Measurements from ENCODE around the gene BAIAP2. TPM values are rescaled to one million over a fixed set of nuclear protein-coding genes. Genes with fewer than 3 reads are reported as not detected.

Gene BAIAP2
- total and polyA plus RNA-seq, 12 donors = 9.5 to 25.8 (median 15.6) TPM

DNA sequence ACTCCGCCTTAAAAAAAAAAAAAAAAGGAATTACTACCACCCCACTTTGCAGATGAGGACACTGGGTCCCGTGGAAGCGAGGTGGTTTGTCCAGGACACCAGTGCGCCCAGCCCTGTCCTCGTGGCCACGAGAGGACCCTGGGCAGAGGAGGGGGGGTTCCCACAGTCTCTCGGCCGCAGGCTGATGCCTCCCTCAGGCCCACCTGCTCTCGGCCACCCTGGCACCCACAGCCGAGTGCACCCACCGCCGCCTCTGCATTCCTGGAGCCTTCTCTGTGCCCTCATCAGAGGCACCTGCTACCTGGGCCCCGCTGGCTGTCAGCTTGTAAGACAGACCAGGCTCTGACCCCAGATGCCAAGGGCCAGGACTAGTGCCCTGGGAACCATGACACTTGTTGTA is 102.3 kb downstream of the BAIAP2 start:
- Histone ChIP-seq H3K27ac (no peak overlapping the region), H3K9me3 (no peaks in the 10 kb centered on the region), H3K4me1 (peaks cover 0 to 5% (median 0%) of the 10 kb centered on the region in 9 donors), H3K27me3 (no peaks in the 10 kb centered on the region), H3K36me3 (no peaks in the 10 kb centered on the region), H3K4me3 (no peak overlapping the region)
- ATAC-seq = no peak
- 90 to 92% methylated on average over 13 of the region's 13 CpGs for WGBS, 2 donors
- intact Hi-C loops (cut with DNase I) = no loop called here
- no peak for DNase-seq
- TF ChIP-seq, protein P1, sequence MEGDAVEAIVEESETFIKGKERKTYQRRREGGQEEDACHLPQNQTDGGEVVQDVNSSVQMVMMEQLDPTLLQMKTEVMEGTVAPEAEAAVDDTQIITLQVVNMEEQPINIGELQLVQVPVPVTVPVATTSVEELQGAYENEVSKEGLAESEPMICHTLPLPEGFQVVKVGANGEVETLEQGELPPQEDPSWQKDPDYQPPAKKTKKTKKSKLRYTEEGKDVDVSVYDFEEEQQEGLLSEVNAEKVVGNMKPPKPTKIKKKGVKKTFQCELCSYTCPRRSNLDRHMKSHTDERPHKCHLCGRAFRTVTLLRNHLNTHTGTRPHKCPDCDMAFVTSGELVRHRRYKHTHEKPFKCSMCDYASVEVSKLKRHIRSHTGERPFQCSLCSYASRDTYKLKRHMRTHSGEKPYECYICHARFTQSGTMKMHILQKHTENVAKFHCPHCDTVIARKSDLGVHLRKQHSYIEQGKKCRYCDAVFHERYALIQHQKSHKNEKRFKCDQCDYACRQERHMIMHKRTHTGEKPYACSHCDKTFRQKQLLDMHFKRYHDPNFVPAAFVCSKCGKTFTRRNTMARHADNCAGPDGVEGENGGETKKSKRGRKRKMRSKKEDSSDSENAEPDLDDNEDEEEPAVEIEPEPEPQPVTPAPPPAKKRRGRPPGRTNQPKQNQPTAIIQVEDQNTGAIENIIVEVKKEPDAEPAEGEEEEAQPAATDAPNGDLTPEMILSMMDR (IDR thresholded peaks at IDR 0.05) = no peak

DNA sequence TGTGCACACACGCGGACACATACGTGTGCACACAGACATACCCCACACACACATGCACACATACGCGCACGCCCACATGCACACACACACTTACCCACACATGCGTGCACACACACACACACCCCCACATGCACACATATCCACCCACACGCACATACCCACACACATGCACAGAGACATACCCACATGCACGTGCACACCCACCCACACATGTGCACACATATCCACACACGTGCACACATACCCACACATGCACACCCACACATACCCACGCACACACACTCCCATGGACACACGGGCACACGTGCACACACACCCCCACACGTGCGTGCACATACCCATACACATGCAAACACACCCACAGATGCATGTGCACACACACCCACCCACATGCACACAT is 103.1 kb downstream of the BAIAP2 start:
- TF ChIP-seq, protein P1 (IDR thresholded peaks at IDR 0.05) = no peak
- ATAC-seq (no peak), DNase-seq (no peak)
- 90 to 96% methylated on average over 15 of the region's 15 CpGs for WGBS, 2 donors
- Histone ChIP-seq H3K4me1 (peaks cover 0 to 12% (median 8%) of the 10 kb centered on the region in 9 donors), H3K27me3 (no peaks in the 10 kb centered on the region), H3K36me3 (no peaks in the 10 kb centered on the region), H3K4me3 (no peak overlapping the region), H3K9me3 (no peaks in the 10 kb centered on the region), H3K27ac (no peak overlapping the region)
- intact Hi-C loops (cut with DNase I) = no loop called here

GRCh38 chr17:81138500-81138899 is 103.5 kb downstream of the BAIAP2 start:
- DNase-seq = no peak

DNA sequence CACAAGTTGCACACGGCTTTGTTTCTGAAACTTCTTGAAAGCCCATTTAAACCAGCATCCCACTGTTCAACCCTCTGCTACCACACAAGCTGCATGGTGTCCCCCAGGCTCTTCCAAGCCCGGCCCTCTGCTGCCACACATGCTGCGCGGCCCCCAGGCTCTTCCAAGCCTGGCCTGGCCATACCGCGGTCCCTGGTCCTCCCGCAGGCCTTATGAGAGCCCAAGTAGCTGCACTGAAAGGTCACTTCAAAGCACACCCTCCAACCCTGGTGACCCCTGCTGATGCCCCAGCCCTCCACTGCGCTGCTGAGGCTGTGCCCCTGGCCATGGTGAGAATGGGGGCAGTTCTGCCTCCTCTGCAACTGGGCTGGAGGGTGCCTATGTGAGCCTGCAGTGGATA is 104.5 kb downstream of the BAIAP2 start:
- Histone ChIP-seq H3K27me3 (no peaks in the 10 kb centered on the region), H3K4me3 (no peak overlapping the region), H3K4me1 (peaks cover 0 to 13% (median 9%) of the 10 kb centered on the region in 9 donors), H3K9me3 (no peaks in the 10 kb centered on the region), H3K36me3 (no peaks in the 10 kb centered on the region), H3K27ac (no peak overlapping the region)
- TF ChIP-seq, protein P1 (IDR thresholded peaks at IDR 0.05) = no peak
- intact Hi-C loops (cut with DNase I) = no loop called here
- ATAC-seq (no peak), DNase-seq (no peak)
- 89 to 92% methylated on average over 8 of the region's 8 CpGs for WGBS, 2 donors

More at GRCh38 chr17:81138500-81138899, 103.5 kb downstream of the BAIAP2 start:
- H3K27ac ChIP-seq = no peak overlapping the region
- H3K4me1 ChIP-seq = peaks cover 0 to 13% (median 9%) of the 10 kb centered on the region in 9 donors
- ATAC-seq = no peak
- no peaks in the 10 kb centered on the region for H3K27me3 ChIP-seq
- no peak overlapping the region for H3K4me3 ChIP-seq
- no peaks in the 10 kb centered on the region for H3K36me3 ChIP-seq
- H3K9me3 ChIP-seq = no peaks in the 10 kb centered on the region
- intact Hi-C loops (cut with DNase I) = no loop called here
- TF ChIP-seq, protein P1 (IDR thresholded peaks at IDR 0.05) = no peak
- WGBS, 2 donors = 93 to 97% methylated on average over 25 of the region's 25 CpGs

All from heart right ventricle (tissue), 16 donors.